Prostate gland (tissue), 2 donors: Measurements from ENCODE around the gene TPD52L1. TPM values are rescaled to one million over a fixed set of nuclear protein-coding genes. Genes with fewer than 3 reads are reported as not detected.

Source experiments
- DNase-seq: peaks from one replicate; pipeline ENCODE4 v3.0.0-alpha.2; 2019; ENCODE audit warnings: low spot score
- H3K27ac ChIP-seq, 2 donors: fragments of 200-600 bp; sonication (generic); 2 replicates each; pipeline ENCODE4 v1.5.1; 2017 to 2019
- H3K27me3 ChIP-seq: fragments of 200-600 bp; sonication (generic); replicated peaks from 2 replicates; pipeline ENCODE4 v1.5.1; 2019; ENCODE audit not compliant: insufficient read depth
- H3K36me3 ChIP-seq, 2 donors: fragments of 200-600 bp; sonication (generic); 1 replicate in 1 of 2; 2 replicates in 1 of 2; pipeline versions ENCODE4 v1.5.1 to v1.8.1; 2017 to 2019
- H3K4me1 ChIP-seq: fragments of 200-600 bp; sonication (generic); replicated peaks from 2 replicates; pipeline ENCODE4 v1.5.1; 2019
- H3K4me3 ChIP-seq, 2 donors: fragments of 200-600 bp; sonication (generic); 2 replicates each; pipeline ENCODE4 v1.5.1; 2017 to 2019
- H3K9me3 ChIP-seq: fragments of 200-600 bp; sonication (generic); 2 replicates; pipeline ENCODE4 v1.5.1; 2017
- POLR2A ChIP-seq: fragments of 450-650 bp; IDR thresholded peaks from one replicate; pipeline ENCODE4 v1.6.1; 2016; ENCODE audit warnings: antibody characterized with exemption, mild to moderate bottlenecking
- POLR2AphosphoS5 ChIP-seq: sonication (generic); formaldehyde crosslinking; IDR thresholded peaks from one replicate; pipeline ENCODE4 v1.6.1; 2017; ENCODE audit warnings: antibody characterized with exemption
- WGBS: methylation state at CpG from one replicate; pipeline ENCODE4 v1.1.5; 2018; 5-methylcytosine and 5-hydroxymethylcytosine counted together
- intact Hi-C: fragments of 100-400 bp; cut with DNase I; formaldehyde crosslinking; loops from one replicate; pipeline ENCODE4 v1.14.2; 2022
- total RNA-seq, 2 donors: library from RNA; depleted of rRNA; stranded (reverse); fragments of >200 nt; gene quantifications; one replicate each; pipeline ENCODE4 v1.1.0, GENCODE V29; 2016
- TF ChIP-seq, protein P1 (sequence below), 4 experiments: fragments of 200-600 bp in 2 of 4; fragments of 450-650 bp in 2 of 4; sonication (generic) in 2 of 4; IDR thresholded peaks; 1 replicate in 3 of 4; 2 replicates in 1 of 4; pipeline ENCODE4 v1.5.1; 2016 to 2019; ENCODE audit warnings: antibody characterized with exemption in 4 of 4, mild to moderate bottlenecking in 2 of 4, moderate library complexity in 2 of 4

The TPD52L1 gene
- total RNA-seq, 2 donors from 2014 or later = 63.9 to 105 TPM

DNA sequence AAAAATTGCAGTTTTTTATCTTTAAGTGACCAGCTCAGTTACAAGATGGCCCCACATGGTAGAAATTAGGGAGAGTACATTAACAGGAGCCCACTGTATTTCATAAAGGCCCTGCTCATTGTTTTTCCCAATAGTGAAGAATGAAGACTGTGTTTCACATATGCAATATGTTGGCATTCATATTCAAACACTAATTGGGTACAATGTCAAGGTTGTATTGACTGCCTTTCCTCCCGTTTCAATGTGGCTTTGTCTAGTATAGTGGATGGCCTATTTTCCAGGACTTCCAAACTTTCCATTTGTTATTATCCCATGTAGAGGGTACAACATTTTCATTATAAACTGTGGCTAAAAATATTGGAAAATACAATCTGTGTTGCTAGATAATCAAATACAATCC lies 96.9 kb downstream of the TPD52L1 start:
- DNase-seq = no peak
- H3K9me3 ChIP-seq = no peaks in the 10 kb centered on the region
- intact Hi-C loops = no loop called here
- H3K4me3 ChIP-seq = no peak overlapping the region
- H3K27me3 ChIP-seq = no peaks in the 10 kb centered on the region
- TF ChIP-seq, protein P1, sequence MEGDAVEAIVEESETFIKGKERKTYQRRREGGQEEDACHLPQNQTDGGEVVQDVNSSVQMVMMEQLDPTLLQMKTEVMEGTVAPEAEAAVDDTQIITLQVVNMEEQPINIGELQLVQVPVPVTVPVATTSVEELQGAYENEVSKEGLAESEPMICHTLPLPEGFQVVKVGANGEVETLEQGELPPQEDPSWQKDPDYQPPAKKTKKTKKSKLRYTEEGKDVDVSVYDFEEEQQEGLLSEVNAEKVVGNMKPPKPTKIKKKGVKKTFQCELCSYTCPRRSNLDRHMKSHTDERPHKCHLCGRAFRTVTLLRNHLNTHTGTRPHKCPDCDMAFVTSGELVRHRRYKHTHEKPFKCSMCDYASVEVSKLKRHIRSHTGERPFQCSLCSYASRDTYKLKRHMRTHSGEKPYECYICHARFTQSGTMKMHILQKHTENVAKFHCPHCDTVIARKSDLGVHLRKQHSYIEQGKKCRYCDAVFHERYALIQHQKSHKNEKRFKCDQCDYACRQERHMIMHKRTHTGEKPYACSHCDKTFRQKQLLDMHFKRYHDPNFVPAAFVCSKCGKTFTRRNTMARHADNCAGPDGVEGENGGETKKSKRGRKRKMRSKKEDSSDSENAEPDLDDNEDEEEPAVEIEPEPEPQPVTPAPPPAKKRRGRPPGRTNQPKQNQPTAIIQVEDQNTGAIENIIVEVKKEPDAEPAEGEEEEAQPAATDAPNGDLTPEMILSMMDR (IDR thresholded peaks at IDR 0.05) = no peak
- TF ChIP-seq POLR2A (no peak), POLR2AphosphoS5 (no peak)
- no peak overlapping the region for H3K27ac ChIP-seq
- 100% methylated on average over 1 of the region's 1 CpG for WGBS
- H3K36me3 ChIP-seq = no peaks in the 10 kb centered on the region
- H3K4me1 ChIP-seq = no peaks in the 10 kb centered on the region

DNA sequence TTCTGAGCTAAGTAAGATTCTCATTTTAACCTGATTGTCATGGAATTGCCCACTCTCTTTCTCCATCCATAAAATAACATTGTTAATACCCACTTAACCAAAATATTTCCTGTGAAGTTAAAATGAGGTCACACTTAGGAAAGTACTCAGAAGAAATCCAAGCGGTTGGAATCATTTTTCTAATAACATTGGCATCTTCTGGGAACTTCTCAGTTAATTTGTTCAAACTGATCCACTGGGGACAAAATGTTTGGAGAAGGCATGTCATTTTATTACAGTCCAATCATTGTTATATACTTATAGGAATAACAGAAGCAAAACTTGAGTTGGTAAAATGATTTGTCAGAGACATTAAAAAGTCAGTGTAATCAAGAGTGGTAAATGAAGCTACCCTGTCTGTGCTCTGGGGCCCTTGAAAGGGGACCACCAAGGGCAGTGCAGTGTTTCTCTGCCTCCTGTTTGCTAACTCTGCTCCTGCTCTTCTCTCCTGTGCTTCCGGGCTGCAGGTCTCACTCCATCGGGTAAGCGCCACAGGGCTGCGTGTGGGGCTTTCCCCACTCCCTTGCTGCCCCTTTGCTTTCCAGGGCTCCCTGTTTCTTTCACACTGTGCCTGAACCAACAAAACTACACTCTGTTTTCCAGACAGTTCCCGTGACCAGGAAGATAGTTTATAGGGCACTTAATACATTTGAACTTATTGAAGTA lies 98.1 kb downstream of the TPD52L1 start:
- Histone ChIP-seq H3K27me3 (no peaks in the 10 kb centered on the region), H3K27ac (no peak overlapping the region), H3K36me3 (no peaks in the 10 kb centered on the region), H3K9me3 (no peaks in the 10 kb centered on the region), H3K4me3 (no peak overlapping the region), H3K4me1 (no peaks in the 10 kb centered on the region)
- 21% methylated on average over 6 of the region's 6 CpGs for WGBS
- no peak for DNase-seq
- TF ChIP-seq POLR2AphosphoS5 = no peak
- TF ChIP-seq, protein P1 (IDR thresholded peaks at IDR 0.05) = no peak
- TF ChIP-seq POLR2A = no peak
- intact Hi-C loops = no loop called here

DNA sequence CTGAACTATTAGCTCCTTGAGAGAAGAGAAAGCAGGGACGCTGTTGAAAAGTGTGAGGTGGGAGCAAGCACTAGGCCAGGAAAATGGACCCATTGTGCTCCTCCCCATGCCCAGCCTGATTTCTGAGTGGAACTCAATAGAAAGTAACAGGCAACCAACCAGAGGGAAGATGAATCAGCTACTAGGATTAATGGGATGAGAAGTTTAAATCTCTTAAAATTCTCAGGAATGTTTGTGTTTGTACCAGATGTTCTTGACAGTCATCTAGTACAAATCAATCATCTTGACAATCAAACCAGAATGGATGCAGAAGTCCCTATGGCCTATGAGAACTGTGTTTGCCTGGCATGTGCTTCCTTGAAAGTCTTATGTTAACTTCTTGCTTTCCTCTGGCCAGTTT lies 99.3 kb downstream of the TPD52L1 start:
- no peak overlapping the region for H3K27ac ChIP-seq
- no peak for DNase-seq
- 88% methylated on average over 1 of the region's 1 CpG for WGBS
- H3K27me3 ChIP-seq = no peaks in the 10 kb centered on the region
- no peaks in the 10 kb centered on the region for H3K36me3 ChIP-seq
- H3K4me1 ChIP-seq = no peaks in the 10 kb centered on the region
- intact Hi-C loops = no loop called here
- H3K9me3 ChIP-seq = no peaks in the 10 kb centered on the region
- H3K4me3 ChIP-seq = no peak overlapping the region
- TF ChIP-seq POLR2AphosphoS5 = no peak
- no peak for TF ChIP-seq POLR2A
- TF ChIP-seq, protein P1 (IDR thresholded peaks at IDR 0.05) = no peak

DNA sequence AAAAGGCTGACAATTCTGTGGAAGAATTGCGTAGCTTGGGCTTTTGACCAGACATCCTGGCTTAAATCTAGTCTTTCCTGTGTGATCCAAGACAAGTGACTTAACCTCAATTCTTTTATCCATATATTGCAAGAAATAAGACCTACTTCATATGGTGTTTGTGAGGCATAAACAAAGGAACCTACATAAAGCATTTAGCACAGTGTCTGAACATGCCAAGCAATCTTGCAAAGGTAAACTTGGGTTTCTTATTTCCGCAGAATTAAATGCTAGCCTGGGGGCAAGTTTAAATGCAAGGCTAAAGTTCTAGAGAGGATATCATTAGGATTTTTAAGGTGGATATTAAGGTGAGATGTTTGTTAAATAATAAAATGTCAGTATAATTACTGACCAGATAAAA lies 100.3 kb downstream of the TPD52L1 start:
- intact Hi-C loops = no loop called here
- Histone ChIP-seq H3K4me1 (no peaks in the 10 kb centered on the region), H3K27ac (no peak overlapping the region), H3K9me3 (no peaks in the 10 kb centered on the region), H3K27me3 (no peaks in the 10 kb centered on the region), H3K4me3 (no peak overlapping the region), H3K36me3 (no peaks in the 10 kb centered on the region)
- no peak for DNase-seq
- 75% methylated on average over 2 of the region's 2 CpGs for WGBS
- TF ChIP-seq POLR2AphosphoS5 = no peak
- TF ChIP-seq, protein P1 (IDR thresholded peaks at IDR 0.05) = no peak
- no peak for TF ChIP-seq POLR2A

DNA sequence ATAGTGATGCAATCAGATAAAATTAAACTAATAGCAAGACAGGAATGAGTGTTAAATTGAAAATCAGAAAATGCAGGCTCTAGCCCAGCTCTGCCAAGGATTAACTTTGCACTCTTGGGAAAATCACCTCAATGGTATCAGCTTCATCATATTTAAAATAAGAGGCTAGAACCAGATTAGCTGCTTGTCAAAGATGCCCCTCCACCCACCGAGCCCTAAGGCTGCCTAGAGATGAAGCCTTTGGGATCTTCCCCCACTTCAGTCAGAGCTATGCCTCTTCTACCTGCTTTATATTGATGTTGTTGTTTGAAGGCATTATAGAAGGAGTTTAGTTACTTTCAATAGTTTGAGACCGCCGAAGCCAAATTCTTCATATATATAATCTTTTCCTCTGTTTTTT lies 100.7 kb downstream of the TPD52L1 start:
- intact Hi-C loops = no loop called here
- DNase-seq = no peak
- H3K9me3 ChIP-seq = no peaks in the 10 kb centered on the region
- no peaks in the 10 kb centered on the region for H3K36me3 ChIP-seq
- H3K27me3 ChIP-seq = no peaks in the 10 kb centered on the region
- WGBS = 60% methylated on average over 3 of the region's 3 CpGs
- H3K27ac ChIP-seq = no peak overlapping the region
- H3K4me3 ChIP-seq = no peak overlapping the region
- H3K4me1 ChIP-seq = no peaks in the 10 kb centered on the region
- TF ChIP-seq POLR2AphosphoS5 (no peak), POLR2A (no peak)
- TF ChIP-seq, protein P1 (IDR thresholded peaks at IDR 0.05) = no peak
